B cell (primary cell): ENCODE data around the gene ADH1B. TPM values are rescaled to one million over a fixed set of nuclear protein-coding genes. Genes with fewer than 3 reads are reported as not detected.
"Not testable (repeated sequence)": the region's sequence is repeated elsewhere in the genome, so short reads cannot be mapped to it uniquely, and the experiment has no call there.

ENCODE experiments used
- ATAC-seq: fragments of 200-7000 bp; cut with Tn5 transposase; one replicate; pipeline ENCODE4 v1.10.0; 2021; ENCODE audit warnings: low read depth, mild to moderate bottlenecking, moderate number of reproducible peaks, moderate library complexity
- CTCF ChIA-PET: fragments of 350-600 bp; sonication (Branson Sonifier 250); formaldehyde crosslinking; loops from one replicate; lab custom pipeline; 2021; ENCODE audit warnings: antibody characterized with exemption, inconsistent platforms; lab: Charles Lee
- POLR2A ChIA-PET: fragments of 350-600 bp; sonication (Branson Sonifier 250); formaldehyde crosslinking; loops from one replicate; lab custom pipeline; 2021; ENCODE audit warnings: antibody characterized with exemption; lab: Charles Lee
- DNase-seq: peaks from one replicate; pipeline ENCODE4 v3.0.0; 2013
- H2AFZ ChIP-seq: 2 replicates; pipeline ENCODE4 v1.6.1; 2012; ENCODE audit warnings: mild to moderate bottlenecking, low read depth, low read length; ENCODE audit not compliant: insufficient read depth, poor library complexity, severe bottlenecking
- H3K27ac ChIP-seq, 2 donors: 1 replicate in 1 of 2; 2 replicates in 1 of 2; pipeline ENCODE4 v1.5.1; 2012 to 2013; ENCODE audit warnings: low read length in 2 of 2, mild to moderate bottlenecking in 2 of 2, moderate library complexity in 1 of 2
- H3K27me3 ChIP-seq, 4 experiments: fragments of 200-600 bp in 1 of 4; sonication (generic) in 1 of 4; replicated peaks in 1 of 4; 1 replicate in 2 of 4; 2 replicates in 2 of 4; pipeline versions ENCODE4 v1.6.1 to v1.7.0; 2013 to 2016; ENCODE audit warnings: low read length in 3 of 4, mild to moderate bottlenecking in 2 of 4, mixed read lengths in 1 of 4, moderate library complexity in 1 of 4; ENCODE audit not compliant: insufficient read depth in 4 of 4, control insufficient read depth in 3 of 4; ENCODE audit errors: control extremely low read depth in 1 of 4
- H3K36me3 ChIP-seq, 2 experiments: replicated peaks in 1 of 2; 1 replicate in 1 of 2; 2 replicates in 1 of 2; pipeline versions ENCODE4 v1.6.1 to v1.7.1; 2013; ENCODE audit warnings: low read length in 1 of 2; ENCODE audit not compliant: insufficient read depth in 2 of 2, control insufficient read depth in 1 of 2; ENCODE audit errors: control extremely low read depth in 1 of 2, extremely low read depth in 1 of 2
- H3K4me1 ChIP-seq, 2 donors: fragments of 200-600 bp in 1 of 2; sonication (generic) in 1 of 2; 1 replicate in 1 of 2; 2 replicates in 1 of 2; pipeline versions ENCODE4 v1.5.1 to v1.6.1; 2013 to 2017; ENCODE audit warnings: low read length in 2 of 2; ENCODE audit not compliant: control insufficient read depth in 2 of 2, insufficient read depth in 2 of 2
- H3K4me2 ChIP-seq: replicated peaks from 2 replicates; pipeline ENCODE3; 2012; ENCODE audit warnings: mild to moderate bottlenecking, low read depth, low read length; ENCODE audit not compliant: poor library complexity, severe bottlenecking
- H3K4me3 ChIP-seq, 5 experiments: fragments of 200-600 bp in 1 of 5; sonication (generic) in 1 of 5; 1 replicate in 3 of 5; 2 replicates in 2 of 5; pipeline versions ENCODE4 v1.5.1 to v1.7.0; 2011 to 2016; ENCODE audit warnings: low read length in 4 of 5, mild to moderate bottlenecking in 4 of 5, low read depth in 2 of 5, control low read depth in 1 of 5, moderate library complexity in 1 of 5; ENCODE audit not compliant: insufficient read depth in 1 of 5; ENCODE audit errors: control extremely low read depth in 1 of 5, extremely low read depth in 1 of 5
- H3K79me2 ChIP-seq: fragments of 200-600 bp; sonication (generic); one replicate; pipeline ENCODE4 v1.6.0; 2016; ENCODE audit warnings: low read length; ENCODE audit not compliant: control insufficient read depth, insufficient read depth
- H3K9ac ChIP-seq: fragments of 200-600 bp; sonication (generic); 2 replicates; pipeline ENCODE4 v1.6.1; 2017; ENCODE audit warnings: mild to moderate bottlenecking, low read length, moderate library complexity
- H3K9me3 ChIP-seq, 3 donors: one replicate each; pipeline versions ENCODE4 v1.6.1 to v1.7.1; 2013; ENCODE audit warnings: low read length in 2 of 3; ENCODE audit not compliant: control insufficient read depth in 2 of 3, insufficient read depth in 1 of 3; ENCODE audit errors: control extremely low read depth in 1 of 3
- H4K20me1 ChIP-seq: 2 replicates; pipeline ENCODE4 v1.6.0; 2012; ENCODE audit warnings: mild to moderate bottlenecking, low read length; ENCODE audit not compliant: insufficient read depth, control insufficient read depth, poor library complexity, severe bottlenecking
- H3K27ac Mint-ChIP-seq: one replicate; pipeline ENCODE4 v1.8.0; 2021; ENCODE audit warnings: mixed read lengths
- H3K27me3 Mint-ChIP-seq: one replicate; pipeline ENCODE4 v1.8.0; 2021; ENCODE audit warnings: mixed read lengths
- H3K4me1 Mint-ChIP-seq: one replicate; pipeline ENCODE4 v1.8.0; 2021; ENCODE audit warnings: mixed read lengths
- H3K4me3 Mint-ChIP-seq: one replicate; pipeline ENCODE4 v1.8.0; 2021; ENCODE audit warnings: mixed read lengths
- H3K9me3 Mint-ChIP-seq: one replicate; pipeline ENCODE4 v1.8.0; 2022; ENCODE audit warnings: mixed read lengths; ENCODE audit not compliant: insufficient read depth
- EZH2 ChIP-seq: IDR thresholded peaks from 2 replicates; pipeline ENCODE4 v1.6.1; 2012; ENCODE audit warnings: borderline replicate concordance, low read depth, mild to moderate bottlenecking, moderate library complexity, low read length; ENCODE audit not compliant: insufficient read depth, poor library complexity, severe bottlenecking
- WGBS: methylation state at CpG from one replicate; pipeline ENCODE4 v1.1.5; 2013; ENCODE audit warnings: missing lambda C conversion rate; ENCODE audit not compliant: insufficient coverage; 5-methylcytosine and 5-hydroxymethylcytosine counted together
- intact Hi-C: fragments of 100-400 bp; cut with micrococcal nuclease; formaldehyde crosslinking; loops from one replicate; pipeline ENCODE4 v1.10.0; 2022
- polyA minus RNA-seq: library from RNA; depleted of rRNA, polyadenylated mRNA; stranded (reverse); fragments of >200 nt; gene quantifications from 2 replicates; pipeline ENCODE4 v1.2.3, GENCODE V29; 2012
- polyA plus RNA-seq: library from polyadenylated mRNA; depleted of rRNA; stranded (reverse); fragments of >200 nt; gene quantifications from 2 replicates; pipeline ENCODE4 v1.2.3, GENCODE V29; 2012
- total RNA-seq, 2 donors: library from RNA; stranded (reverse); fragments of 120-200 nt in 1 of 2; gene quantifications; 1 replicate in 1 of 2; 2 replicates in 1 of 2; pipeline versions ENCODE4 v1.2.3 to v1.2.4, GENCODE V29; 2013 to 2022
- TF ChIP-seq, protein P1 (sequence below): fragments of 200-600 bp; IDR thresholded peaks from one replicate; pipeline ENCODE4 v1.8.0; 2022; ENCODE audit warnings: antibody characterized with exemption, mild to moderate bottlenecking

The ADH1B gene
- total RNA-seq (not detected in 2 replicates), polyA plus RNA-seq (not detected in 2 replicates), polyA minus RNA-seq (0.21 TPM in 1 of 2 replicates, not detected in the other)
- total RNA-seq (2013) = 0.49 TPM

DNA sequence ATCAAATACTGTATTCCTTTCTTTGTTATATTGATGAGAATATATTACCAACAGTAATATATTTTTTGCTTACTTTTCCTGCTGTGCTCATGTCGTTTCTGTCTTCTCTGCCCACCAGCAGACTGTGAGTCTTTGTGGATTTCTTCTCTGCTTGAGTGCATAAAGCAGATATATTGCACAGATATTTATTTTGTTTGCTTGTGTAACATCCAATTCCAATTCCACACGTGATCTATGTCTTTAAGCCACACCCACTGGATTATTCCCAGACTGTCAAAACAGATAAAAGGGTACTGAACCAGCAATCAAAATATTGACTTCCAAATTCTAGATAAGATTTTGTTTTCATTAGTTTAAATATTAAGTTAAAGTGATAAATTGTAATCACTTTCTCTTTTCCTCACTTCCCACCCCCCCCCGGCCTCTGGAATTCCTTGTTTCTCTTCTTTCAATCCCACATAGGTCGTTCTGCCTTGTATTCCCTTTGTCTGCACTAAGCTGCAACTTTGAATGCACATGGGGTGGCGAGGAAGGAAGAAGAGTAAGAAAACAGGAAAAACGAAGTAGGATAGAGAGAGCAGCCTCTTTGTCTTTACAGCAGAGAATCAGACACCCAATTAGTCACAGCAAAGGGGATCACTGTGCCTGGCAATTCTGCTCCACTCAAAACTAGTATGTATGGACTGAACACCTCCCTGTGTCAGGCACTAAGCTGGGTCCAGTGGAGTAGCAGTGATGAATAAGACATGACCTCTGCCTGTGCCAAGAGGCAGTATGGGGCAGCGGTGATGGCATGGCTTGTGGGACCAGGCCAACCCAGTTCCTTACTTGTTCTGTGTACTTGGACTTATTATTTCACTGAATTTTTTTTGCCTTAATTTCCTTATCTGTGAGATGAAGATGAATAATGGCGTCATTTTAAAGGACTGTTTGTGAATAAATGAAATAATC is at the start of gene ADH1B:
Gene ADH1B, minus strand, starts transcription at position 161 of the 951 bp plus-strand sequence. Its CDS starts 70 bp downstream, at position 91.
- Histone ChIP-seq H3K4me1 (no peaks in the 10 kb centered on the region), H3K9ac (no peak within 1 kb of the TSS), H3K27me3 (peaks cover 0 to 2% (median 0%) of the 10 kb centered on the region in 4 experiments), H3K4me3 (no peak within 1 kb of the TSS), H3K79me2 (no peaks in the 10 kb centered on the region), H3K9me3 (no peaks in the 10 kb centered on the region), H3K4me2 (no peak within 1 kb of the TSS), H3K36me3 (no peaks in the 10 kb centered on the region), H2AFZ (no peak within 1 kb of the TSS), H3K27ac (no peak within 1 kb of the TSS), H4K20me1 (no peaks in the 10 kb centered on the region)
- no CpG with 5 or more reads among the region's 8 CpGs for WGBS
- DNase-seq (no peak), ATAC-seq (no peak)
- no peaks in the 10 kb centered on the region for H3K9me3 Mint-ChIP-seq
- H3K27me3 Mint-ChIP-seq = peaks cover 3% of the 10 kb centered on the region
- H3K4me1 Mint-ChIP-seq = no peaks in the 10 kb centered on the region
- ChIA-PET POLR2A (no interaction called here), CTCF (no interaction called here)
- TF ChIP-seq, protein P1, sequence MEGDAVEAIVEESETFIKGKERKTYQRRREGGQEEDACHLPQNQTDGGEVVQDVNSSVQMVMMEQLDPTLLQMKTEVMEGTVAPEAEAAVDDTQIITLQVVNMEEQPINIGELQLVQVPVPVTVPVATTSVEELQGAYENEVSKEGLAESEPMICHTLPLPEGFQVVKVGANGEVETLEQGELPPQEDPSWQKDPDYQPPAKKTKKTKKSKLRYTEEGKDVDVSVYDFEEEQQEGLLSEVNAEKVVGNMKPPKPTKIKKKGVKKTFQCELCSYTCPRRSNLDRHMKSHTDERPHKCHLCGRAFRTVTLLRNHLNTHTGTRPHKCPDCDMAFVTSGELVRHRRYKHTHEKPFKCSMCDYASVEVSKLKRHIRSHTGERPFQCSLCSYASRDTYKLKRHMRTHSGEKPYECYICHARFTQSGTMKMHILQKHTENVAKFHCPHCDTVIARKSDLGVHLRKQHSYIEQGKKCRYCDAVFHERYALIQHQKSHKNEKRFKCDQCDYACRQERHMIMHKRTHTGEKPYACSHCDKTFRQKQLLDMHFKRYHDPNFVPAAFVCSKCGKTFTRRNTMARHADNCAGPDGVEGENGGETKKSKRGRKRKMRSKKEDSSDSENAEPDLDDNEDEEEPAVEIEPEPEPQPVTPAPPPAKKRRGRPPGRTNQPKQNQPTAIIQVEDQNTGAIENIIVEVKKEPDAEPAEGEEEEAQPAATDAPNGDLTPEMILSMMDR = no peak
- no peak for TF ChIP-seq EZH2
- intact Hi-C loops = no loop called here
- H3K27ac Mint-ChIP-seq = no peak within 1 kb of the TSS
- H3K4me3 Mint-ChIP-seq = no peak within 1 kb of the TSS

DNA sequence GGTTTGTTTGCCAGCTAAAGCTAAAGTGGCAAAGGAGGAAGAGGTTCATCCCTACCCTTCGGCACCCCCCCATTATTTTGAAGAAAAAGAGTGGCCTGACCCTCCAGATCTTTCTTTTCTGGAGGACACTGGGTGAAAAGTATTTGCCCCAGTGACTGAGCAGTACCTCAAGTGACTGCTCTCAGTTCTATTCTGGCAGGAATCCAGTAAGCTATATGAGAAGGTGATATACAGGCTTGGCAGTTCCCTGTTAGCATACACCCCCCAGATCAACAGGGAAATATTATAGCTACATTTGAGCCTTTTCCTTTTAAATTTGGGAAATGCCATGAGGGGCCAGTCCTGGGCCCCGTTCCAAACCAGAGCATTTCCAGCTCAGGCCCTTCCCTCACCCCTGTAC is 46.6 kb upstream of the ADH1B start:
- CTCF ChIA-PET, ATAC-seq, intact Hi-C loops: not testable (repeated sequence)

More for the DNA sequence above, 46.6 kb upstream of the ADH1B start:
- H3K4me3 ChIP-seq, H3K27ac Mint-ChIP-seq, H3K27me3 Mint-ChIP-seq, H3K79me2 ChIP-seq, H4K20me1 ChIP-seq, H3K4me2 ChIP-seq, H3K27ac ChIP-seq, H2AFZ ChIP-seq, H3K4me3 Mint-ChIP-seq, H3K4me1 ChIP-seq, DNase-seq, H3K9me3 ChIP-seq, POLR2A ChIA-PET, H3K27me3 ChIP-seq, H3K9ac ChIP-seq, H3K4me1 Mint-ChIP-seq, H3K36me3 ChIP-seq: not testable (repeated sequence)
- WGBS = 71% methylated on average over 1 of the region's 2 CpGs
- H3K9me3 Mint-ChIP-seq = peaks cover 10% of the 10 kb centered on the region
